Measurements from ENCODE around the gene BAHD1. TPM values are rescaled to one million over a fixed set of nuclear protein-coding genes. Genes with fewer than 3 reads are reported as not detected.

Gene BAHD1
- total RNA-seq, 4 donors from 2014 or later, result 8.8 to 27.4 (median 13.5) TPM

GRCh38 chr15:40441565-40442531 is 1.1 kb downstream of the BAHD1 start:
- H3K27ac ChIP-seq, result peak overlapping the region; percentile 37 to 86 (median 79)
- no peaks in the 10 kb centered on the region for H3K9me3 ChIP-seq
- DNase-seq, result no peak
- peak overlapping the region; percentile 74 to 98 (median 81) for H3K4me3 ChIP-seq
- ATAC-seq, result peak; percentile 3 to 15
- intact Hi-C loops (cut with DNase I; ENCODE audit: low total_unique reads), result loop anchor here (2.0 to 10.0 kb wide), 4 partner anchors 29 to 123 kb away; partner anchors contain the start of genes CCDC32, CHST14 and RPUSD2
- H3K27me3 ChIP-seq, result peaks cover 6 to 14% (median 9%) of the 10 kb centered on the region in 3 donors
- no peaks in the 10 kb centered on the region for H3K36me3 ChIP-seq
- TF ChIP-seq POLR2A (IDR thresholded peaks at IDR 0.05), result no peak
- TF ChIP-seq, protein P1, sequence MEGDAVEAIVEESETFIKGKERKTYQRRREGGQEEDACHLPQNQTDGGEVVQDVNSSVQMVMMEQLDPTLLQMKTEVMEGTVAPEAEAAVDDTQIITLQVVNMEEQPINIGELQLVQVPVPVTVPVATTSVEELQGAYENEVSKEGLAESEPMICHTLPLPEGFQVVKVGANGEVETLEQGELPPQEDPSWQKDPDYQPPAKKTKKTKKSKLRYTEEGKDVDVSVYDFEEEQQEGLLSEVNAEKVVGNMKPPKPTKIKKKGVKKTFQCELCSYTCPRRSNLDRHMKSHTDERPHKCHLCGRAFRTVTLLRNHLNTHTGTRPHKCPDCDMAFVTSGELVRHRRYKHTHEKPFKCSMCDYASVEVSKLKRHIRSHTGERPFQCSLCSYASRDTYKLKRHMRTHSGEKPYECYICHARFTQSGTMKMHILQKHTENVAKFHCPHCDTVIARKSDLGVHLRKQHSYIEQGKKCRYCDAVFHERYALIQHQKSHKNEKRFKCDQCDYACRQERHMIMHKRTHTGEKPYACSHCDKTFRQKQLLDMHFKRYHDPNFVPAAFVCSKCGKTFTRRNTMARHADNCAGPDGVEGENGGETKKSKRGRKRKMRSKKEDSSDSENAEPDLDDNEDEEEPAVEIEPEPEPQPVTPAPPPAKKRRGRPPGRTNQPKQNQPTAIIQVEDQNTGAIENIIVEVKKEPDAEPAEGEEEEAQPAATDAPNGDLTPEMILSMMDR (IDR thresholded peaks at IDR 0.05 in 4 of 5, conservative IDR thresholded peaks at IDR 0.05 in 1 of 5), result peak in 1 of 5 experiments; percentile 20
- in situ Hi-C loops (cut with MboI; ENCODE audit: low sequenced_read_pairs in 4 of 4), result no loop called here
- peaks cover 10 to 11% of the 10 kb centered on the region in 2 donors for H3K4me1 ChIP-seq

DNA sequence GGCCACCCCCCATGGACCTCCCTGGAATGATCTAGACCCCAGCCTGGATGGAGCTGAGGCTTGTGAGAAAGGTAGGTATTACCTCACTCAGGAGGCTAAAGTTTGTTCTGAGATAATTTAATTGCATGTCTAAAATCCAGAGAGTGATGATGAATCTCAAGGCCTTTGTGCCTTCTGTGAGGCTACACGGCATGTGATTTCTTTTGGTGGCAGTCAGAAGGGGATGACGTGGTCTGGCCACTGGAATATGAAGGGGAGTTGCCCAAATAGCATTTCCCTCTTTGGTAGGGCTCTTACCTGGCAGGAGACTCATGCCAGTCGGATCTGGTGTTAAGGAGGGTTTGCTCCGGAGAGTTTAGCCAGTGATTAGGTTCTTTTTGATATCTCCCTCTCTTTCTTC is 2.5 kb downstream of the BAHD1 start:
- ATAC-seq, result no peak
- DNase-seq, result no peak
- TF ChIP-seq POLR2A (IDR thresholded peaks at IDR 0.05), result no peak
- TF ChIP-seq, protein P1 (IDR thresholded peaks at IDR 0.05 in 4 of 5, conservative IDR thresholded peaks at IDR 0.05 in 1 of 5), result no peak
- Histone ChIP-seq H3K4me1 (peaks cover 8 to 9% of the 10 kb centered on the region in 2 donors), H3K27ac (no peak overlapping the region), H3K4me3 (no peak overlapping the region), H3K9me3 (no peaks in the 10 kb centered on the region), H3K36me3 (no peaks in the 10 kb centered on the region), H3K27me3 (no peaks in the 10 kb centered on the region)
- in situ Hi-C loops (cut with MboI; ENCODE audit: low sequenced_read_pairs in 4 of 4) (no loop called here), intact Hi-C loops (cut with DNase I; ENCODE audit: low total_unique reads) (loop anchor here (10.0 kb wide), 1 partner anchor 122 kb away; the partner anchor contains the start of genes CCDC32 and RPUSD2)

GRCh38 chr15:40443846-40444245 is 3.1 kb downstream of the BAHD1 start:
- no peak overlapping the region for H3K4me3 ChIP-seq
- no peak for TF ChIP-seq POLR2A (IDR thresholded peaks at IDR 0.05)
- TF ChIP-seq, protein P1 (IDR thresholded peaks at IDR 0.05 in 4 of 5, conservative IDR thresholded peaks at IDR 0.05 in 1 of 5), result no peak
- H3K36me3 ChIP-seq, result no peaks in the 10 kb centered on the region
- in situ Hi-C loops (cut with MboI; ENCODE audit: low sequenced_read_pairs in 4 of 4), result no loop called here
- no peak overlapping the region for H3K27ac ChIP-seq
- intact Hi-C loops (cut with DNase I; ENCODE audit: low total_unique reads), result loop anchor here (10.0 kb wide), 1 partner anchor 121 kb away; the partner anchor contains the start of genes CCDC32 and RPUSD2
- no peaks in the 10 kb centered on the region for H3K27me3 ChIP-seq
- ATAC-seq (no peak), DNase-seq (no peak)
- no peaks in the 10 kb centered on the region for H3K9me3 ChIP-seq
- H3K4me1 ChIP-seq, result peaks cover 8 to 9% of the 10 kb centered on the region in 2 donors

GRCh38 chr15:40444736-40445135 is 4.0 kb downstream of the BAHD1 start:
- Histone ChIP-seq H3K9me3 (no peaks in the 10 kb centered on the region), H3K4me3 (no peak overlapping the region), H3K36me3 (no peaks in the 10 kb centered on the region), H3K27ac (no peak overlapping the region), H3K4me1 (peaks cover 7 to 9% of the 10 kb centered on the region in 2 donors), H3K27me3 (no peaks in the 10 kb centered on the region)
- ATAC-seq (no peak), DNase-seq (no peak)
- TF ChIP-seq, protein P1 (IDR thresholded peaks at IDR 0.05 in 4 of 5, conservative IDR thresholded peaks at IDR 0.05 in 1 of 5), result no peak
- TF ChIP-seq POLR2A (IDR thresholded peaks at IDR 0.05), result no peak
- in situ Hi-C loops (cut with MboI; ENCODE audit: low sequenced_read_pairs in 4 of 4), result no loop called here
- intact Hi-C loops (cut with DNase I; ENCODE audit: low total_unique reads), result loop anchor here (10.0 kb wide), 1 partner anchor 120 kb away; the partner anchor contains the start of genes CCDC32 and RPUSD2

All from gastrocnemius medialis (tissue), 4 donors.